Measurements from ENCODE around the gene CDH4.

CDH4 gene

GRCh38 chr20:61847986-61848385, 595.9 kb downstream of the CDH4 start:
- no peaks in the 10 kb centered on the region for H3F3A ChIP-seq (ENCODE audit: insufficient read depth)
- H3K27me3 ChIP-seq (ENCODE audit: low read length) = no peaks in the 10 kb centered on the region
- H3K9ac ChIP-seq (ENCODE audit: low read length) = no peak overlapping the region

GRCh38 chr20:61848851-61849250, 596.8 kb downstream of the CDH4 start:
- H3K9me2 ChIP-seq (replicated peaks; ENCODE audit: insufficient read depth, low read length) = no peaks in the 10 kb centered on the region
- no peaks in the 10 kb centered on the region for H3K36me3 ChIP-seq (ENCODE audit: low read length)
- no peaks in the 10 kb centered on the region for H3K9me3 ChIP-seq (ENCODE audit: insufficient read depth, low read length)
- H3K27me3 ChIP-seq (ENCODE audit: low read length) = no peaks in the 10 kb centered on the region
- H3K4me2 ChIP-seq (ENCODE audit: low read depth, low read length, poor library complexity, severe bottlenecking) = no peak overlapping the region
- no peak overlapping the region for H3K9ac ChIP-seq (ENCODE audit: low read length)
- no peak overlapping the region for H3K27ac ChIP-seq (ENCODE audit: low read depth, low read length)
- H3K79me2 ChIP-seq (ENCODE audit: insufficient read depth, low read length) = no peaks in the 10 kb centered on the region
- H3K4me3 ChIP-seq (ENCODE audit: insufficient read depth, low read length, poor library complexity, severe bottlenecking) = no peak overlapping the region
- H3F3A ChIP-seq (ENCODE audit: insufficient read depth) = no peaks in the 10 kb centered on the region
- H4K20me1 ChIP-seq (ENCODE audit: low read depth, low read length) = no peaks in the 10 kb centered on the region
- H2AFZ ChIP-seq (ENCODE audit: low read depth, low read length, severe bottlenecking) = no peak overlapping the region
- TF ChIP-seq EZH2phosphoT487 (conservative IDR thresholded peaks at IDR 0.05; ENCODE audit: low read length) (no peak), CTCF (IDR thresholded peaks at IDR 0.05; ENCODE audit: insufficient read depth, low read length, poor library complexity, severe bottlenecking) (no peak)

More at GRCh38 chr20:61847986-61848385, 595.9 kb downstream of the CDH4 start:
- no peak overlapping the region for H3K4me2 ChIP-seq (ENCODE audit: low read depth, low read length, poor library complexity, severe bottlenecking)
- no peaks in the 10 kb centered on the region for H4K20me1 ChIP-seq (ENCODE audit: low read depth, low read length)
- TF ChIP-seq EZH2phosphoT487 (conservative IDR thresholded peaks at IDR 0.05; ENCODE audit: low read length) (no peak), CTCF (IDR thresholded peaks at IDR 0.05; ENCODE audit: insufficient read depth, low read length, poor library complexity, severe bottlenecking) (no peak)
- no peaks in the 10 kb centered on the region for H3K9me2 ChIP-seq (replicated peaks; ENCODE audit: insufficient read depth, low read length)
- no peaks in the 10 kb centered on the region for H3K36me3 ChIP-seq (ENCODE audit: low read length)
- H3K27ac ChIP-seq (ENCODE audit: low read depth, low read length) = no peak overlapping the region
- no peak overlapping the region for H3K4me3 ChIP-seq (ENCODE audit: insufficient read depth, low read length, poor library complexity, severe bottlenecking)
- no peaks in the 10 kb centered on the region for H3K9me3 ChIP-seq (ENCODE audit: insufficient read depth, low read length)
- no peaks in the 10 kb centered on the region for H3K79me2 ChIP-seq (ENCODE audit: insufficient read depth, low read length)
- no peak overlapping the region for H2AFZ ChIP-seq (ENCODE audit: low read depth, low read length, severe bottlenecking)

- Histone ChIP-seq H3K79me2 (ENCODE audit: insufficient read depth, low read length) (no peaks in the 10 kb centered on the region), H3K9me3 (ENCODE audit: insufficient read depth, low read length) (no peaks in the 10 kb centered on the region), H3F3A (ENCODE audit: insufficient read depth) (no peaks in the 10 kb centered on the region), H3K9me2 (replicated peaks; ENCODE audit: insufficient read depth, low read length) (no peaks in the 10 kb centered on the region), H4K20me1 (ENCODE audit: low read depth, low read length) (no peaks in the 10 kb centered on the region), H3K27me3 (ENCODE audit: low read length) (no peaks in the 10 kb centered on the region), H3K4me2 (ENCODE audit: low read depth, low read length, poor library complexity, severe bottlenecking) (no peak overlapping the region), H3K27ac (ENCODE audit: low read depth, low read length) (no peak overlapping the region), H2AFZ (ENCODE audit: low read depth, low read length, severe bottlenecking) (no peak overlapping the region), H3K4me3 (ENCODE audit: insufficient read depth, low read length, poor library complexity, severe bottlenecking) (no peak overlapping the region), H3K9ac (ENCODE audit: low read length) (no peak overlapping the region), H3K36me3 (ENCODE audit: low read length) (no peaks in the 10 kb centered on the region)
- no peak for TF ChIP-seq EZH2phosphoT487 (conservative IDR thresholded peaks at IDR 0.05; ENCODE audit: low read length)
- TF ChIP-seq CTCF (IDR thresholded peaks at IDR 0.05; ENCODE audit: insufficient read depth, low read length, poor library complexity, severe bottlenecking) = no peak
Observed at GRCh38 chr20:61849376-61849775, 597.3 kb downstream of the CDH4 start.
